Measurements from ENCODE around the gene PRPS2. TPM values are rescaled to one million over a fixed set of nuclear protein-coding genes. Genes with fewer than 3 reads are reported as not detected.

The PRPS2 gene
- total and polyA plus RNA-seq, 2 donors (not counting 3 experiments of a cell fraction or from before 2014, with no cell fraction given): 15.9 to 36.7 TPM

GRCh38 chrX:12824944-12825343 is 33.7 kb downstream of the PRPS2 start:
- intact Hi-C loops (cut with micrococcal nuclease) (no loop called here), dilution Hi-C loops (cut with MboI; ENCODE audit: extremely low pct_ligation_motif_present, low sequenced_read_pairs) (no loop called here)
- Histone ChIP-seq H3K9me3 (replicated peaks; ENCODE audit: control insufficient read depth, insufficient read depth, low read length) (no peaks in the 10 kb centered on the region), H3K9ac (replicated peaks; ENCODE audit: extremely low read depth, insufficient read depth, low read length) (no peak overlapping the region), H3K4me1 (ENCODE audit: control insufficient read depth, extremely low read depth, insufficient read depth, low read length) (peaks cover 9% of the 10 kb centered on the region), H3K27me3 (ENCODE audit: control insufficient read depth in 2 of 2, insufficient read depth in 2 of 2, low read length in 2 of 2) (peaks cover 0 to 3% of the 10 kb centered on the region in 2 experiments), H3K4me3 (replicated peaks in 1 of 3; ENCODE audit: insufficient read depth in 1 of 3, low read depth in 1 of 3, low read length in 3 of 3) (no peak overlapping the region), H3K36me3 (ENCODE audit: control insufficient read depth in 2 of 2, extremely low read depth in 1 of 2, insufficient read depth in 2 of 2, low read length in 2 of 2) (no peaks in the 10 kb centered on the region), H3K79me2 (ENCODE audit: control insufficient read depth, insufficient read depth, low read length) (no peaks in the 10 kb centered on the region), H4K20me1 (replicated peaks; ENCODE audit: control insufficient read depth, extremely low read depth, insufficient read depth, low read length) (no peaks in the 10 kb centered on the region), H2AFZ (ENCODE audit: low read depth, low read length) (no peak overlapping the region), H3K9me1 (replicated peaks; ENCODE audit: control insufficient read depth, extremely low read depth, insufficient read depth, low read length) (no peaks in the 10 kb centered on the region), H3K27ac (ENCODE audit: insufficient read depth, low read depth, low read length) (no peak overlapping the region), H3K4me2 (ENCODE audit: insufficient read depth, low read length) (no peak overlapping the region)
- FAIRE-seq: peak; percentile 12
- no TSS peak for BruUV-seq (replicated peaks)
- DNase-seq (ENCODE audit: low read depth, low spot score): no peak
- ChIA-PET POLR2A (no interaction called here), CTCF (interaction anchor here (1.6 kb wide), 1 partner anchor 11 kb away, joined by 7 read pairs; no protein-coding TSS in a partner anchor)
- TF ChIP-seq JUN (IDR thresholded peaks at IDR 0.05; ENCODE audit: borderline replicate concordance, insufficient read depth, insufficient read length, low read depth) (no peak), POLR2AphosphoS5 (IDR thresholded peaks at IDR 0.05; ENCODE audit: insufficient read depth, low read depth, low read length) (no peak), FOS (IDR thresholded peaks at IDR 0.05; ENCODE audit: borderline replicate concordance, insufficient read depth, low read length) (no peak), MAX (IDR thresholded peaks at IDR 0.05; ENCODE audit: insufficient read depth, insufficient read length) (no peak)

GRCh38 chrX:12825801-12826200 is 34.6 kb downstream of the PRPS2 start:
- Histone ChIP-seq H3K9me1 (replicated peaks; ENCODE audit: control insufficient read depth, extremely low read depth, insufficient read depth, low read length) (no peaks in the 10 kb centered on the region), H4K20me1 (replicated peaks; ENCODE audit: control insufficient read depth, extremely low read depth, insufficient read depth, low read length) (no peaks in the 10 kb centered on the region), H3K9me3 (replicated peaks; ENCODE audit: control insufficient read depth, insufficient read depth, low read length) (no peaks in the 10 kb centered on the region), H3K4me1 (ENCODE audit: control insufficient read depth, extremely low read depth, insufficient read depth, low read length) (peaks cover 9% of the 10 kb centered on the region), H3K79me2 (ENCODE audit: control insufficient read depth, insufficient read depth, low read length) (no peaks in the 10 kb centered on the region), H3K9ac (replicated peaks; ENCODE audit: extremely low read depth, insufficient read depth, low read length) (no peak overlapping the region), H3K27me3 (ENCODE audit: control insufficient read depth in 2 of 2, insufficient read depth in 2 of 2, low read length in 2 of 2) (peaks cover 0 to 3% of the 10 kb centered on the region in 2 experiments), H3K36me3 (ENCODE audit: control insufficient read depth in 2 of 2, extremely low read depth in 1 of 2, insufficient read depth in 2 of 2, low read length in 2 of 2) (no peaks in the 10 kb centered on the region), H3K27ac (ENCODE audit: insufficient read depth, low read depth, low read length) (no peak overlapping the region), H3K4me2 (ENCODE audit: insufficient read depth, low read length) (no peak overlapping the region), H3K4me3 (replicated peaks in 1 of 3; ENCODE audit: insufficient read depth in 1 of 3, low read depth in 1 of 3, low read length in 3 of 3) (no peak overlapping the region), H2AFZ (ENCODE audit: low read depth, low read length) (no peak overlapping the region)
- POLR2A ChIA-PET: no interaction called here
- DNase-seq (ENCODE audit: low read depth, low spot score) (peak; percentile 44), FAIRE-seq (peak; percentile 89)
- no peak for TF ChIP-seq EZH2 (IDR thresholded peaks at IDR 0.05; ENCODE audit: borderline replicate concordance, low read depth, low read length, severe bottlenecking)
- TF ChIP-seq GATA2 (IDR thresholded peaks at IDR 0.05; ENCODE audit: insufficient read depth, insufficient read length, low read depth, low read length): no peak
- no peak for TF ChIP-seq CTCF (IDR thresholded peaks at IDR 0.05; ENCODE audit: extremely low read depth in 1 of 2, insufficient read depth in 1 of 2, low read depth in 1 of 2, low read length in 2 of 2)
- TF ChIP-seq FOS (IDR thresholded peaks at IDR 0.05; ENCODE audit: borderline replicate concordance, insufficient read depth, low read length): peak; percentile 50
- peak; percentile 61 for TF ChIP-seq JUN (IDR thresholded peaks at IDR 0.05; ENCODE audit: borderline replicate concordance, insufficient read depth, insufficient read length, low read depth)
- peak; percentile 59 for TF ChIP-seq POLR2AphosphoS5 (IDR thresholded peaks at IDR 0.05; ENCODE audit: insufficient read depth, low read depth, low read length)
- no peak for TF ChIP-seq MAX (IDR thresholded peaks at IDR 0.05; ENCODE audit: insufficient read depth, insufficient read length)
- TF ChIP-seq MYC (IDR thresholded peaks at IDR 0.05; ENCODE audit: low read depth, low read length): no peak
- no peak for TF ChIP-seq POLR2A (IDR thresholded peaks at IDR 0.05; ENCODE audit: low read depth, low read length)
- dilution Hi-C loops (cut with MboI; ENCODE audit: extremely low pct_ligation_motif_present, low sequenced_read_pairs) (no loop called here), intact Hi-C loops (cut with micrococcal nuclease) (no loop called here)
- no TSS peak for BruUV-seq (replicated peaks)
- CTCF ChIA-PET: interaction anchor here (0.7 to 1.6 kb wide), 2 partner anchors 11 to 709 kb away, joined by 3 to 7 read pairs; no protein-coding TSS in a partner anchor

All from endothelial cell of umbilical vein (primary cell).